Measurements from ENCODE around the gene STX8.

The STX8 gene

GRCh38 chr17:9208381-9209105 lies 367.1 kb downstream of the STX8 start:
- no peak for DNase-seq (ENCODE audit: low spot score)

- DNase-seq (ENCODE audit: low spot score) = no peak
Observed at GRCh38 chr17:9206741-9207332, 368.8 kb downstream of the STX8 start.

- DNase-seq (ENCODE audit: low spot score) = no peak
Observed at GRCh38 chr17:9206410-9206703, 369.3 kb downstream of the STX8 start.

GRCh38 chr17:9205520-9206409 lies 369.9 kb downstream of the STX8 start:
- no peak for DNase-seq (ENCODE audit: low spot score)

- DNase-seq (ENCODE audit: low spot score) = no peak
Observed at GRCh38 chr17:9204637-9205329, 370.8 kb downstream of the STX8 start.

- DNase-seq (ENCODE audit: low spot score) = no peak
Observed at GRCh38 chr17:9203771-9204425, 371.7 kb downstream of the STX8 start.

GRCh38 chr17:9202532-9202931 lies 373.1 kb downstream of the STX8 start:
- no peak for DNase-seq (ENCODE audit: low spot score)

- no peak for DNase-seq (ENCODE audit: low spot score)
Observed at GRCh38 chr17:9200699-9201359, 374.8 kb downstream of the STX8 start.

Data from AG08396 (cell line).